ENCODE results near the gene TAS2R60. TPM values are rescaled to one million over a fixed set of nuclear protein-coding genes. Genes with fewer than 3 reads are reported as not detected.

TAS2R60 gene
- total and polyA plus RNA-seq, 8 donors: not detected

GRCh38 chr7:143455942-143456341 lies 12.7 kb downstream of the TAS2R60 start:
- intact Hi-C loops (cut with DNase I): no loop called here
- no peak for TF ChIP-seq CTCF (IDR thresholded peaks at IDR 0.05)
- DNase-seq: no peak
- FAIRE-seq: no peak
- H3K27me3 ChIP-seq: no peaks in the 10 kb centered on the region
- 81 to 83% methylated on average over 4 of the region's 4 CpGs for WGBS, 2 donors
- no peak for ATAC-seq
- H3K4me1 ChIP-seq: no peaks in the 10 kb centered on the region
- H3K27ac ChIP-seq: no peak overlapping the region
- H3K4me3 ChIP-seq: no peak overlapping the region
- no peaks in the 10 kb centered on the region for H3K9me3 ChIP-seq
- no peaks in the 10 kb centered on the region for H3K36me3 ChIP-seq

GRCh38 chr7:143456992-143457793 lies 13.9 kb downstream of the TAS2R60 start:
- TF ChIP-seq CTCF (IDR thresholded peaks at IDR 0.05): no peak

GRCh38 chr7:143458263-143458662 lies 15.0 kb downstream of the TAS2R60 start:
- Histone ChIP-seq H3K9me3 (no peaks in the 10 kb centered on the region), H3K27ac (no peak overlapping the region), H3K36me3 (no peaks in the 10 kb centered on the region), H3K27me3 (no peaks in the 10 kb centered on the region), H3K4me3 (no peak overlapping the region), H3K4me1 (no peaks in the 10 kb centered on the region)
- WGBS, 2 donors: 75 to 78% methylated on average over 3 of the region's 3 CpGs
- no peak for FAIRE-seq
- intact Hi-C loops (cut with DNase I): no loop called here
- DNase-seq: no peak
- TF ChIP-seq CTCF (IDR thresholded peaks at IDR 0.05): no peak
- peak in 2 of 4 donors; percentile 32 to 52 for ATAC-seq

More at GRCh38 chr7:143456992-143457793, 13.9 kb downstream of the TAS2R60 start:
- 48 to 61% methylated on average over 4 of the region's 4 CpGs for WGBS, 2 donors
- H3K4me1 ChIP-seq: no peaks in the 10 kb centered on the region
- no peak for ATAC-seq
- H3K4me3 ChIP-seq: no peak overlapping the region
- no peak for DNase-seq
- no peaks in the 10 kb centered on the region for H3K27me3 ChIP-seq
- intact Hi-C loops (cut with DNase I): no loop called here
- no peak overlapping the region for H3K27ac ChIP-seq
- H3K36me3 ChIP-seq: no peaks in the 10 kb centered on the region
- no peak for FAIRE-seq
- no peaks in the 10 kb centered on the region for H3K9me3 ChIP-seq

GRCh38 chr7:143458681-143459080 lies 15.4 kb downstream of the TAS2R60 start:
- no peaks in the 10 kb centered on the region for H3K4me1 ChIP-seq
- ATAC-seq (no peak), FAIRE-seq (no peak), DNase-seq (no peak)
- H3K4me3 ChIP-seq: no peak overlapping the region
- no peaks in the 10 kb centered on the region for H3K9me3 ChIP-seq
- H3K27me3 ChIP-seq: no peaks in the 10 kb centered on the region
- no peak for TF ChIP-seq CTCF (IDR thresholded peaks at IDR 0.05)
- H3K36me3 ChIP-seq: no peaks in the 10 kb centered on the region
- intact Hi-C loops (cut with DNase I): no loop called here
- H3K27ac ChIP-seq: no peak overlapping the region
- 39 to 52% methylated on average over 3 of the region's 3 CpGs for WGBS, 2 donors

- no peaks in the 10 kb centered on the region for H3K4me1 ChIP-seq
- FAIRE-seq: no peak
- intact Hi-C loops (cut with DNase I): no loop called here
- no peak for TF ChIP-seq CTCF (IDR thresholded peaks at IDR 0.05)
- no peak overlapping the region for H3K27ac ChIP-seq
- 79 to 82% methylated on average over 1 of the region's 1 CpG for WGBS, 2 donors
- no peaks in the 10 kb centered on the region for H3K36me3 ChIP-seq
- H3K9me3 ChIP-seq: no peaks in the 10 kb centered on the region
- no peak overlapping the region for H3K4me3 ChIP-seq
- no peak for ATAC-seq
- H3K27me3 ChIP-seq: no peaks in the 10 kb centered on the region
- no peak for DNase-seq
Observed at GRCh38 chr7:143459359-143459758, 16.1 kb downstream of the TAS2R60 start.

Data from pancreas (tissue), 10 donors.